Fibroblast of the aortic adventitia (primary cell): ENCODE results near the gene ZCCHC7. TPM values are rescaled to one million over a fixed set of nuclear protein-coding genes. Genes with fewer than 3 reads are reported as not detected.

ENCODE experiments used
- DNase-seq: peaks from one replicate; pipeline ENCODE4 v3.0.0-alpha.2; 2010; ENCODE audit warnings: low read depth
- H3K4me3 ChIP-seq: 2 replicates; pipeline ENCODE4 v1.5.1; 2011; ENCODE audit warnings: low read depth, mild to moderate bottlenecking, control low read depth, low read length, moderate library complexity
- CTCF ChIP-seq: IDR thresholded peaks from 2 replicates; pipeline ENCODE4 v1.5.1; 2011; ENCODE audit warnings: mild to moderate bottlenecking, low read length, control low read depth, inconsistent platforms; ENCODE audit not compliant: insufficient read depth
- total RNA-seq: library from RNA; depleted of rRNA; stranded (reverse); fragments of >200 nt; gene quantifications from 2 replicates; pipeline ENCODE4 v1.2.3, GENCODE V29; 2012; ENCODE audit warnings: low replicate concordance

The ZCCHC7 gene
- total RNA-seq, 1 donor: 31.8 TPM

- no peak for TF ChIP-seq CTCF
- no peak for DNase-seq
- H3K4me3 ChIP-seq: no peak overlapping the region
Measured at GRCh38 chr9:37374892-37375291, 254.5 kb downstream of the ZCCHC7 start.

DNA sequence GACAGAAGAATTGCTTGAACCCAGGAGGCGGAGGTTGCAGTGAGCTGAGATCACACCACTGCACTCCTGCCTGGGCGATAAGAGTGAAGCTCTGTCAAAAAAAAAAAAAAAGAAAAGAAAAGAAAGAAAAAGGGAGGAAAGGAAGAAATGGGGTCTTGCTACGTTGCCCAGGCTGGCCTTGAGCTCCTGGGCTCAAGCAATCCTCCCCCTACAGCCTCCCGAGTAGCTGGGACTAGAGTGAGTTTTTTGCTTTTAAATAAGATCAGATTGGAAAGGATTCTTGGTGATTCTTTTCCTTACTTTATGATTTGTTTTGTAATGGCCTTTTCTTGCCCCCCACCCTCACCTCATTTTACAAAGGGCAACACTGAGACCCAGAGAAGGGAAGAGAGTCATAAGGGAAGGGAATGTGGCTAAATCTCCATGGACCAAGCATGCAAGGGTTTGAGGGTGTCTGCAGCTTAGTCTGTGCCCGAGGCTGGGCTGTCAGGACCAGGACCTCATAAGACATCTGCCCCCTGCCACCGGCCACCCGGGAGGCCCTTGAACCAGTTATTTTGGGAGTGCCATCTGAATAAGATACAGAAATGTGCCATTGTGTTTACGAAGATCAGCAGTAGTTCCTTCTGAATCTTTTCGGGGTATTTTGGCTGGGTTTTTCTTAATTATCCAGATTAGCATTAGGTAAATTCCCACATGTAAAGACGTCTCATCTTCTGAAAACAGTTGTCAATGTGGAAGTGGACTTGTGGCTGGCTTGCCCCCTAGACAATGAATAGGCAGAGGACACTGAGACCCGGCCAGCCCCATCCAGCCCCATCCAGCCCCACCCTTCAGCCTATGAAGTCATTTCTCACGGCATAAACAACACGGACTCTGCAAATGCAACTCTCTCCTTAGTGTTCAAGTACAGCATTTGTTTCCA is 257.6 kb downstream of the ZCCHC7 start:
- TF ChIP-seq CTCF: no peak
- H3K4me3 ChIP-seq: no peak overlapping the region
- DNase-seq: no peak

GRCh38 chr9:37378613-37379004 is 258.2 kb downstream of the ZCCHC7 start:
- no peak for DNase-seq
- no peak overlapping the region for H3K4me3 ChIP-seq
- no peak for TF ChIP-seq CTCF

DNA sequence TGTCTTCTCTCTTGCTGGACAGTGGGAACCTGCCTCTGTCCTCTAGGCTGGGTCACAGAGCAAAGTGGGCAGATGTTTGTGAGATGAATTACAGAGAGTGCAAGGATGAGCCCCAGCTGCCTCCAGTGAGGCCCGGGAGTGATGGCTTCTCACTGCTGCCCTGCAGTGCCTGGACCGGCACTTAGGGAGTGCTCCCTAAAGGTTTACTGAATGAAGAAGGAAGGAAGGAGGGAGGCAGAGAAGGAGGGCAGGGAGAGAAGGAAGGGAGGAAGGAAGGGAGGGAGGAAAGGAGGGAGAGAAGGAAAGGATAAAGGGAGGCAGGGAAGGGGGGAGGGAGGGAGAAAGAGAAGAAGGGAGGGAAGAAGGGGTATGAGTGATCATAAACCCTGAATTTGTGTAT is 259.5 kb downstream of the ZCCHC7 start:
- DNase-seq: no peak
- TF ChIP-seq CTCF: no peak
- H3K4me3 ChIP-seq: no peak overlapping the region

DNA sequence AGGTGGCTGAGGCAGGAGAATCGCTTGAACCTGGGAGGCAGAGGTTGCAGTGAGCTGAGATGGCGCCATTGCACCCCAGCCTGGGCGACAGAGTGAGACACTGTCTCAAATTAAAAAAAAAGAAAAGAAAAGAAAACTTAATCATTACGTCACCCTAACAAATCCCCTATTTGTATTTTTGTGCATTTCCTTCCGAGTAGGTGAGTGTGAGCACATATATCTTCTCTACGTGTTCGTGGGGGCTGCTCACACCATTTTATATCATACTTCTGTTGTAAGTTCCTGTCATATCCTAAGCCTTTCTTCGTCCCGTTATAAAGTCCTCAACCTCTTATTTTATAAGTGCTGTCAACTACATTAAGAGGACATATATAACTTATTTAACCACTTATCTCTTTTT is 260.2 kb downstream of the ZCCHC7 start:
- TF ChIP-seq CTCF: no peak
- H3K4me3 ChIP-seq: no peak overlapping the region
- no peak for DNase-seq

GRCh38 chr9:37381094-37381741 is 260.8 kb downstream of the ZCCHC7 start:
- H3K4me3 ChIP-seq: no peak overlapping the region
- TF ChIP-seq CTCF: no peak
- DNase-seq: no peak
